Stomach (tissue), 4 donors: ENCODE data around the gene MAPK1.

ENCODE experiments used
- POLR2A ChIP-seq, 4 donors: fragments of 450-650 bp; IDR thresholded peaks; one replicate each; pipeline ENCODE4 v1.6.1; 2016; ENCODE audit warnings: antibody characterized with exemption in 4 of 4, control low read depth in 2 of 4, mild to moderate bottlenecking in 1 of 4, moderate library complexity in 1 of 4
- POLR2AphosphoS5 ChIP-seq, 3 donors: sonication (generic); formaldehyde crosslinking; IDR thresholded peaks; one replicate each; pipeline ENCODE4 v1.6.1; 2016; ENCODE audit warnings: antibody characterized with exemption in 3 of 3
- TF ChIP-seq, protein P1 (sequence below), 7 experiments: fragments of 450-650 bp in 4 of 7; fragments of 200-600 bp in 3 of 7; sonication (generic) in 3 of 7; IDR thresholded peaks; one replicate each; pipeline ENCODE4 v1.5.1; 2016 to 2019; ENCODE audit warnings: antibody characterized with exemption in 7 of 7, control low read depth in 2 of 7, mild to moderate bottlenecking in 1 of 7

DNA sequence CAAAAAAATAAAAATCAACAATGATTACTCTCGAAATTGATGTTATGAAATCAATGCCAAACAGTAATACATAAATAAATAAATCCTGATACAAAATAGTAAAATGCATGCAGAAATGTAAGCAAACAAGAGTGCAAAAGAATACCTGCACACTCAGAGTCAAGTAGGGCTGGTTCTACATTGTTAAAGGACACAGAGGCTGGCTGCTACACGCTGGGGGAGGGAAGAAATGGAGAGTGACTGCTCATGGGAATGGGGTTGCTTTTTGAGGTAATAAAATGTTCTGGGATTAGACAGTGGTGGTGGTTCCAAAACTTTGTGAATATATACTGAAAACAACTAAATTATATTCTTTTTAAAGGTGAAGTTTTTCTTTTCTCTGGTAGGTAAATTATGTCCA, 32.1 kb downstream of the MAPK1 start:
- TF ChIP-seq POLR2A (IDR thresholded peaks at IDR 0.05) (no peak), POLR2AphosphoS5 (IDR thresholded peaks at IDR 0.05) (no peak)
- TF ChIP-seq, protein P1, sequence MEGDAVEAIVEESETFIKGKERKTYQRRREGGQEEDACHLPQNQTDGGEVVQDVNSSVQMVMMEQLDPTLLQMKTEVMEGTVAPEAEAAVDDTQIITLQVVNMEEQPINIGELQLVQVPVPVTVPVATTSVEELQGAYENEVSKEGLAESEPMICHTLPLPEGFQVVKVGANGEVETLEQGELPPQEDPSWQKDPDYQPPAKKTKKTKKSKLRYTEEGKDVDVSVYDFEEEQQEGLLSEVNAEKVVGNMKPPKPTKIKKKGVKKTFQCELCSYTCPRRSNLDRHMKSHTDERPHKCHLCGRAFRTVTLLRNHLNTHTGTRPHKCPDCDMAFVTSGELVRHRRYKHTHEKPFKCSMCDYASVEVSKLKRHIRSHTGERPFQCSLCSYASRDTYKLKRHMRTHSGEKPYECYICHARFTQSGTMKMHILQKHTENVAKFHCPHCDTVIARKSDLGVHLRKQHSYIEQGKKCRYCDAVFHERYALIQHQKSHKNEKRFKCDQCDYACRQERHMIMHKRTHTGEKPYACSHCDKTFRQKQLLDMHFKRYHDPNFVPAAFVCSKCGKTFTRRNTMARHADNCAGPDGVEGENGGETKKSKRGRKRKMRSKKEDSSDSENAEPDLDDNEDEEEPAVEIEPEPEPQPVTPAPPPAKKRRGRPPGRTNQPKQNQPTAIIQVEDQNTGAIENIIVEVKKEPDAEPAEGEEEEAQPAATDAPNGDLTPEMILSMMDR (IDR thresholded peaks at IDR 0.05), result no peak
